ENCODE results near the gene TFB2M. TPM values are rescaled to one million over a fixed set of nuclear protein-coding genes. Genes with fewer than 3 reads are reported as not detected.

TFB2M gene
- polyA plus RNA-seq, 1 donor (not counting 4 experiments of a cell fraction or from before 2014, with no cell fraction given): 28.6 TPM

- Histone ChIP-seq H3K79me2 (ENCODE audit: control insufficient read depth, insufficient read depth, low read length) (peaks cover 13% of the 10 kb centered on the region), H3K4me1 (ENCODE audit: control insufficient read depth, extremely low read depth, insufficient read depth, low read length) (no peaks in the 10 kb centered on the region), H3K27ac (ENCODE audit: control insufficient read depth, insufficient read depth, low read length) (no peak overlapping the region), H3K9me1 (ENCODE audit: control insufficient read depth, extremely low read depth, insufficient read depth, low read length) (no peaks in the 10 kb centered on the region), H2AFZ (ENCODE audit: control insufficient read depth, low read length) (no peak overlapping the region), H3K4me2 (ENCODE audit: control insufficient read depth, extremely low read depth, insufficient read depth, low read depth, low read length) (no peak overlapping the region), H3K27me3 (ENCODE audit: control insufficient read depth, extremely low read depth, insufficient read depth, low read length) (no peaks in the 10 kb centered on the region), H4K20me1 (ENCODE audit: control insufficient read depth, extremely low read depth, insufficient read depth, low read length) (no peaks in the 10 kb centered on the region), H3K9ac (ENCODE audit: control insufficient read depth, extremely low read depth, insufficient read depth, low read length) (no peak overlapping the region), H3K4me3 (ENCODE audit: control insufficient read depth in 2 of 3, extremely low read depth in 1 of 3, insufficient read depth in 2 of 3, low read depth in 1 of 3, low read length in 3 of 3) (no peak overlapping the region), H3K36me3 (ENCODE audit: control insufficient read depth in 2 of 2, extremely low read depth in 1 of 2, insufficient read depth in 2 of 2, low read length in 2 of 2) (no peaks in the 10 kb centered on the region), H3K9me3 (ENCODE audit: control insufficient read depth, low read depth, low read length) (no peaks in the 10 kb centered on the region)
- DNase-seq (ENCODE audit: low read depth, low spot score) (no peak), FAIRE-seq (no peak)
- TF ChIP-seq CTCF (optimal IDR thresholded peaks at IDR 0.05 in 1 of 3, IDR thresholded peaks at IDR 0.05 in 1 of 3, conservative IDR thresholded peaks at IDR 0.05 in 1 of 3; ENCODE audit: extremely low read depth in 1 of 3, insufficient read depth in 2 of 3, low read length in 3 of 3) (no peak), EZH2 (IDR thresholded peaks at IDR 0.05; ENCODE audit: low read length) (no peak)
- dilution Hi-C loops (cut with MboI; ENCODE audit: extremely low pct_ligation_motif_present, low sequenced_read_pairs): no loop called here
These were observed 11.7 kb upstream of the TFB2M start for GRCh38 chr1:246577720-246578106.

- no peaks in the 10 kb centered on the region for H3K4me1 ChIP-seq (ENCODE audit: control insufficient read depth, extremely low read depth, insufficient read depth, low read length)
- no peak overlapping the region for H2AFZ ChIP-seq (ENCODE audit: control insufficient read depth, low read length)
- no peaks in the 10 kb centered on the region for H3K27me3 ChIP-seq (ENCODE audit: control insufficient read depth, extremely low read depth, insufficient read depth, low read length)
- no peaks in the 10 kb centered on the region for H3K9me3 ChIP-seq (ENCODE audit: control insufficient read depth, low read depth, low read length)
- dilution Hi-C loops (cut with MboI; ENCODE audit: extremely low pct_ligation_motif_present, low sequenced_read_pairs): no loop called here
- no peak overlapping the region for H3K4me2 ChIP-seq (ENCODE audit: control insufficient read depth, extremely low read depth, insufficient read depth, low read depth, low read length)
- H4K20me1 ChIP-seq (ENCODE audit: control insufficient read depth, extremely low read depth, insufficient read depth, low read length): no peaks in the 10 kb centered on the region
- no peak for TF ChIP-seq CTCF (optimal IDR thresholded peaks at IDR 0.05 in 1 of 3, IDR thresholded peaks at IDR 0.05 in 1 of 3, conservative IDR thresholded peaks at IDR 0.05 in 1 of 3; ENCODE audit: extremely low read depth in 1 of 3, insufficient read depth in 2 of 3, low read length in 3 of 3)
- TF ChIP-seq EZH2 (IDR thresholded peaks at IDR 0.05; ENCODE audit: low read length): no peak
- DNase-seq (ENCODE audit: low read depth, low spot score): no peak
- H3K27ac ChIP-seq (ENCODE audit: control insufficient read depth, insufficient read depth, low read length): no peak overlapping the region
- no peaks in the 10 kb centered on the region for H3K36me3 ChIP-seq (ENCODE audit: control insufficient read depth in 2 of 2, extremely low read depth in 1 of 2, insufficient read depth in 2 of 2, low read length in 2 of 2)
- peaks cover 11% of the 10 kb centered on the region for H3K79me2 ChIP-seq (ENCODE audit: control insufficient read depth, insufficient read depth, low read length)
- H3K9ac ChIP-seq (ENCODE audit: control insufficient read depth, extremely low read depth, insufficient read depth, low read length): no peak overlapping the region
- no peaks in the 10 kb centered on the region for H3K9me1 ChIP-seq (ENCODE audit: control insufficient read depth, extremely low read depth, insufficient read depth, low read length)
- no peak overlapping the region for H3K4me3 ChIP-seq (ENCODE audit: control insufficient read depth in 2 of 3, extremely low read depth in 1 of 3, insufficient read depth in 2 of 3, low read depth in 1 of 3, low read length in 3 of 3)
- FAIRE-seq: no peak
These were observed 11.1 kb upstream of the TFB2M start for GRCh38 chr1:246577082-246577719.
